ENCODE measurements around the gene ASNSD1.

DNA sequence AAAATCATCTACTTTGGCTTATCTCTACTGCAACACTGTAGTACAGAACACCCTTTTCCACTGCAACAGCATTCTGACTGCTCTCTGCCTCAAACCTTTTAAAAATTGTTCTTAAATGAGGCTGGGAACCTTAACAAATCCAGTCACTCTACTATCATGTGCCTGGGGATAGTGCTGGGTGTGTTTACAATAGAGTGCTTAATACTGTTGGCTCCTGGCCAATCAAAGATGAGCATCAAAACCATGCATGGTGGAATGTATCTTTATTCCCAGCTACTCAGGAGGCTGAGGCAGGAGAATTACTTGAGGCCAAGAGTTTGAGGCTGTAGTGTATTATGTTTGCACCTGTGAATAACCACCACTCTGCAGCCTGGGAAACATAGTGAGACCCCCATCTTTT is 20.6 kb downstream of the ASNSD1 start:
- TF ChIP-seq, protein P1, sequence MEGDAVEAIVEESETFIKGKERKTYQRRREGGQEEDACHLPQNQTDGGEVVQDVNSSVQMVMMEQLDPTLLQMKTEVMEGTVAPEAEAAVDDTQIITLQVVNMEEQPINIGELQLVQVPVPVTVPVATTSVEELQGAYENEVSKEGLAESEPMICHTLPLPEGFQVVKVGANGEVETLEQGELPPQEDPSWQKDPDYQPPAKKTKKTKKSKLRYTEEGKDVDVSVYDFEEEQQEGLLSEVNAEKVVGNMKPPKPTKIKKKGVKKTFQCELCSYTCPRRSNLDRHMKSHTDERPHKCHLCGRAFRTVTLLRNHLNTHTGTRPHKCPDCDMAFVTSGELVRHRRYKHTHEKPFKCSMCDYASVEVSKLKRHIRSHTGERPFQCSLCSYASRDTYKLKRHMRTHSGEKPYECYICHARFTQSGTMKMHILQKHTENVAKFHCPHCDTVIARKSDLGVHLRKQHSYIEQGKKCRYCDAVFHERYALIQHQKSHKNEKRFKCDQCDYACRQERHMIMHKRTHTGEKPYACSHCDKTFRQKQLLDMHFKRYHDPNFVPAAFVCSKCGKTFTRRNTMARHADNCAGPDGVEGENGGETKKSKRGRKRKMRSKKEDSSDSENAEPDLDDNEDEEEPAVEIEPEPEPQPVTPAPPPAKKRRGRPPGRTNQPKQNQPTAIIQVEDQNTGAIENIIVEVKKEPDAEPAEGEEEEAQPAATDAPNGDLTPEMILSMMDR (IDR thresholded peaks at IDR 0.05) = no peak
- no peak for TF ChIP-seq POLR2A (IDR thresholded peaks at IDR 0.05)

Measured in right lobe of liver (tissue), 4 donors.